Gastroesophageal sphincter (tissue), 3 donors: ENCODE measurements around the gene SCIN.

Experiments
- CTCF ChIP-seq, 4 experiments: fragments of 200-600 bp in 2 of 4; fragments of 450-650 bp in 2 of 4; sonication (generic) in 1 of 4; IDR thresholded peaks; one replicate each; pipeline ENCODE4 v1.5.1; 2017 to 2019; ENCODE audit warnings: antibody characterized with exemption in 4 of 4, mild to moderate bottlenecking in 2 of 4, moderate library complexity in 2 of 4
- EP300 ChIP-seq: sonication (generic); formaldehyde crosslinking; IDR thresholded peaks from one replicate; pipeline ENCODE4 v1.6.1; 2017; ENCODE audit warnings: antibody characterized with exemption, mild to moderate bottlenecking
- POLR2A ChIP-seq, 2 donors: fragments of 450-650 bp; IDR thresholded peaks; one replicate each; pipeline ENCODE4 v1.6.1; 2017; ENCODE audit warnings: antibody characterized with exemption in 2 of 2, mild to moderate bottlenecking in 2 of 2, moderate library complexity in 1 of 2
- POLR2AphosphoS5 ChIP-seq: sonication (generic); formaldehyde crosslinking; IDR thresholded peaks from one replicate; pipeline ENCODE4 v1.6.1; 2017; ENCODE audit warnings: antibody characterized with exemption

GRCh38 chr7:12683678-12684585 lies 113.4 kb downstream of the SCIN start:
- TF ChIP-seq CTCF (IDR thresholded peaks at IDR 0.05): peak in 2 of 4 experiments; percentile 21 to 30
- no peak for TF ChIP-seq POLR2A (IDR thresholded peaks at IDR 0.05)
- no peak for TF ChIP-seq EP300
- TF ChIP-seq POLR2AphosphoS5: no peak
